Upper lobe of right lung (tissue), 1 donor: ENCODE measurements around the gene UBXN4. TPM values are rescaled to one million over a fixed set of nuclear protein-coding genes. Genes with fewer than 3 reads are reported as not detected.

Experiments
- ATAC-seq: fragments of 200-7000 bp; cut with Tn5 transposase; one replicate; pipeline ENCODE4 v1.9.1; 2020; ENCODE audit warnings: mild to moderate bottlenecking, moderate library complexity
- DNase-seq: peaks from one replicate; pipeline ENCODE4 v3.0.0-alpha.2; 2020
- H3K27ac ChIP-seq: fragments of 200-600 bp; one replicate; pipeline ENCODE4 v1.8.0; 2022
- H3K27me3 ChIP-seq: fragments of 200-600 bp; one replicate; pipeline ENCODE4 v1.8.0; 2022; ENCODE audit warnings: mild to moderate bottlenecking
- H3K36me3 ChIP-seq: fragments of 200-600 bp; one replicate; pipeline ENCODE4 v1.8.0; 2022
- H3K4me1 ChIP-seq: fragments of 200-600 bp; one replicate; pipeline ENCODE4 v1.8.0; 2022
- H3K4me3 ChIP-seq: fragments of 200-600 bp; one replicate; pipeline ENCODE4 v1.8.0; 2022; ENCODE audit warnings: mild to moderate bottlenecking
- H3K9me3 ChIP-seq: fragments of 200-600 bp; one replicate; pipeline ENCODE4 v1.8.0; 2022
- CTCF ChIP-seq: fragments of 200-600 bp; IDR thresholded peaks from one replicate; pipeline ENCODE4 v1.8.0; 2022; ENCODE audit warnings: antibody characterized with exemption
- intact Hi-C: fragments of 100-400 bp; cut with DNase I; formaldehyde crosslinking; loops from one replicate; pipeline ENCODE4 v1.11.0; 2022
- total RNA-seq: library from RNA; stranded (reverse); fragmentation: NEBNext Ultra II Directional; extraction: Animal tissue kit (Norgen Biotek cat#: 25700); gene quantifications from one replicate; pipeline ENCODE4 v1.2.1, GENCODE V29; 2021
- donor health status: DM: no; HTN: yes; CAD: no; lungs with severe emphysema.

The UBXN4 gene
- total RNA-seq, 1 donor from 2014 or later: 80.0 TPM

GRCh38 chr2:135822855-135823254 lies 81.2 kb downstream of the UBXN4 start:
- no peaks in the 10 kb centered on the region for H3K36me3 ChIP-seq
- intact Hi-C loops: no loop called here
- no peaks in the 10 kb centered on the region for H3K9me3 ChIP-seq
- ATAC-seq: no peak
- H3K27me3 ChIP-seq: no peaks in the 10 kb centered on the region
- H3K4me1 ChIP-seq: no peaks in the 10 kb centered on the region
- no peak overlapping the region for H3K27ac ChIP-seq
- no peak for DNase-seq
- no peak overlapping the region for H3K4me3 ChIP-seq
- no peak for TF ChIP-seq CTCF

- H3K9me3 ChIP-seq: no peaks in the 10 kb centered on the region
- no peaks in the 10 kb centered on the region for H3K4me1 ChIP-seq
- TF ChIP-seq CTCF: no peak
- H3K27me3 ChIP-seq: no peaks in the 10 kb centered on the region
- H3K36me3 ChIP-seq: no peaks in the 10 kb centered on the region
- intact Hi-C loops: no loop called here
- H3K27ac ChIP-seq: peak overlapping the region; percentile 24
- ATAC-seq (no peak), DNase-seq (no peak)
- H3K4me3 ChIP-seq: no peak overlapping the region
Measured at GRCh38 chr2:135825131-135825530, 83.5 kb downstream of the UBXN4 start.

- H3K4me1 ChIP-seq: no peaks in the 10 kb centered on the region
- no peaks in the 10 kb centered on the region for H3K27me3 ChIP-seq
- H3K9me3 ChIP-seq: no peaks in the 10 kb centered on the region
- H3K27ac ChIP-seq: peak overlapping the region; percentile 24
- H3K36me3 ChIP-seq: no peaks in the 10 kb centered on the region
- intact Hi-C loops: no loop called here
- TF ChIP-seq CTCF: no peak
- ATAC-seq (peak; percentile 55), DNase-seq (no peak)
- no peak overlapping the region for H3K4me3 ChIP-seq
Measured at GRCh38 chr2:135825550-135826176, 84.0 kb downstream of the UBXN4 start.

- Histone ChIP-seq H3K4me1 (no peaks in the 10 kb centered on the region), H3K27me3 (no peaks in the 10 kb centered on the region), H3K27ac (no peak overlapping the region), H3K4me3 (no peak overlapping the region), H3K36me3 (no peaks in the 10 kb centered on the region), H3K9me3 (no peaks in the 10 kb centered on the region)
- intact Hi-C loops: no loop called here
- DNase-seq (no peak), ATAC-seq (no peak)
- no peak for TF ChIP-seq CTCF
Measured at GRCh38 chr2:135826544-135826943, 84.9 kb downstream of the UBXN4 start.

DNA sequence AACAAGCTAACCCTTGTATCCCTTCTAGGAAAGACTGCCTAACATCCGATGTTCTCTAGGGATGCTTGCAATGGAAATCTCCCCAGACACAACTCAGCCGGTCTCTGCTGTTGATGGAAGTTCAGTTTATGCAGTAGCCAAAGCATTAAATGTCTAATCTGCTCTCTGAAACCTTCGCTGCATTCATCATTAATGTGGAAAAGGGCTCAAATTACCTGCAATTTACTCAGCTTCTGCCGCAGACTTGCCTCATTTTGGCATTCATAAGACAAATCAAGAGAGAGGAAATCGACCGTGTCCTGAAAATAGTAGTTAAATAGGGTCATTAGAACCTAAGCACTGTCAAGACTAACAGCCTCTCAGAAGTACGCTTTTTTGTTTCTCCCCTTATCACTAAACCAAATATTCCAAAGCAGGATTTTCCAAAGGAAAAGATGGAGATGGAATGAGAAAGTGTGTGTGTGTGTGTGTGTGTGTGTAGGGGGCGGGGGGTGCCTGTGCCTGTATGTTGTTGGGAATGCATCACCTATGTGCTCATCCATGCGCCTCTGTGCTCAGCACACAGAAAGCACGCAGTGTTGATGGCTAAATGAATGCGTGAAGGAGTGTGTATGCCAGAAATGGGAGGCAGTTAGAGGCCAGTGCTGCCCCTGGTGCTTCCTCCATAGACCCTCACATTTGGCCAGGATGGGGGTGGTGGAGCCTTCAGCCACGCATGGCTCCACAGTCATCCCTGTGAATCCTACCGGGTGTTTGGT lies 87.9 kb downstream of the UBXN4 start:
- no peak overlapping the region for H3K4me3 ChIP-seq

More for the DNA sequence above, 87.9 kb downstream of the UBXN4 start:
- Histone ChIP-seq H3K9me3 (no peaks in the 10 kb centered on the region), H3K27me3 (no peaks in the 10 kb centered on the region), H3K27ac (no peak overlapping the region), H3K36me3 (no peaks in the 10 kb centered on the region), H3K4me1 (no peaks in the 10 kb centered on the region)
- DNase-seq: no peak
- TF ChIP-seq CTCF: no peak
- intact Hi-C loops: no loop called here
- ATAC-seq: no peak
